AG04449 (cell line): ENCODE data around the gene PLCB1.
A peak's percentile ranks its signal among the peaks of the same experiment; 100 is the strongest.

Source experiments
- CTCF ChIA-PET: fragments of 350-600 bp; formaldehyde crosslinking; extraction: SDS; loops from one replicate; lab custom pipeline; 2021; ENCODE audit warnings: antibody characterized with exemption; lab: Yijun Ruan, JAX
- POLR2A ChIA-PET: fragments of 400-600, 350-600 bp; formaldehyde crosslinking; extraction: SDS; loops from one replicate; lab custom pipeline; 2020; ENCODE audit warnings: antibody characterized with exemption, inconsistent platforms; lab: Yijun Ruan, JAX
- DNase-seq: peaks from one replicate; pipeline ENCODE4 v3.0.0-alpha.2; 2010; ENCODE audit warnings: low read depth, low spot score
- H3K4me3 ChIP-seq: 2 replicates; pipeline ENCODE4 v1.5.1; 2011; ENCODE audit warnings: low read depth, mild to moderate bottlenecking, control low read depth, low read length
- CTCF ChIP-seq: IDR thresholded peaks from one replicate; pipeline ENCODE4 v1.5.1; 2011; ENCODE audit warnings: mild to moderate bottlenecking, moderate library complexity, low read length, control low read depth, inconsistent platforms; ENCODE audit not compliant: insufficient read depth; ENCODE audit errors: missing control alignments

Gene PLCB1

GRCh38 chr20:8126841-8127378 is 5.2 kb upstream of the PLCB1 start:
- DNase-seq = no peak
- TF ChIP-seq CTCF = no peak
- ChIA-PET CTCF (interaction anchor here (1.1 to 12.8 kb wide), 5 partner anchors 13 to 594 kb away, joined by 3 to 181 read pairs (median 20); no protein-coding TSS in a partner anchor), POLR2A (no interaction called here)
- no peak overlapping the region for H3K4me3 ChIP-seq

GRCh38 chr20:8127553-8128255 is 4.4 kb upstream of the PLCB1 start:
- ChIA-PET CTCF (interaction anchor here (1.3 to 12.8 kb wide), 5 partner anchors 78 to 593 kb away, joined by 3 to 181 read pairs (median 20); no protein-coding TSS in a partner anchor), POLR2A (no interaction called here)
- no peak for TF ChIP-seq CTCF
- no peak for DNase-seq
- no peak overlapping the region for H3K4me3 ChIP-seq

GRCh38 chr20:8128291-8129060 is 3.6 kb upstream of the PLCB1 start:
- no peak for DNase-seq
- CTCF ChIA-PET = interaction anchor here (1.3 to 12.8 kb wide), 5 partner anchors 79 to 592 kb away, joined by 3 to 181 read pairs (median 20); no protein-coding TSS in a partner anchor
- POLR2A ChIA-PET = no interaction called here
- no peak for TF ChIP-seq CTCF
- H3K4me3 ChIP-seq = no peak overlapping the region

GRCh38 chr20:8129211-8129976 is 2.7 kb upstream of the PLCB1 start:
- no peak for DNase-seq
- TF ChIP-seq CTCF = no peak
- CTCF ChIA-PET = interaction anchor here (0.7 to 12.8 kb wide), 5 partner anchors 47 to 591 kb away, joined by 3 to 181 read pairs (median 20); no protein-coding TSS in a partner anchor
- POLR2A ChIA-PET = interaction anchor here (0.6 kb wide), 1 partner anchor 52 kb away, joined by 3 read pairs; no protein-coding TSS in a partner anchor
- H3K4me3 ChIP-seq = no peak overlapping the region

- ChIA-PET POLR2A (interaction anchor here (0.8 kb wide), 1 partner anchor 10 kb away, joined by 3 read pairs; no protein-coding TSS in a partner anchor), CTCF (interaction anchor here (0.6 to 12.8 kb wide), 35 partner anchors 9 to 598 kb away, joined by 3 to 181 read pairs (median 3); no protein-coding TSS in a partner anchor)
- peak overlapping the region; percentile 76 for H3K4me3 ChIP-seq
- no peak for DNase-seq
- no peak for TF ChIP-seq CTCF
Measured at GRCh38 chr20:8130840-8131526, 1.1 kb upstream of the PLCB1 start.
